ENCODE data around the gene PTCH2.
A peak's percentile ranks its signal among the peaks of the same experiment; 100 is the strongest.

The PTCH2 gene

DNA sequence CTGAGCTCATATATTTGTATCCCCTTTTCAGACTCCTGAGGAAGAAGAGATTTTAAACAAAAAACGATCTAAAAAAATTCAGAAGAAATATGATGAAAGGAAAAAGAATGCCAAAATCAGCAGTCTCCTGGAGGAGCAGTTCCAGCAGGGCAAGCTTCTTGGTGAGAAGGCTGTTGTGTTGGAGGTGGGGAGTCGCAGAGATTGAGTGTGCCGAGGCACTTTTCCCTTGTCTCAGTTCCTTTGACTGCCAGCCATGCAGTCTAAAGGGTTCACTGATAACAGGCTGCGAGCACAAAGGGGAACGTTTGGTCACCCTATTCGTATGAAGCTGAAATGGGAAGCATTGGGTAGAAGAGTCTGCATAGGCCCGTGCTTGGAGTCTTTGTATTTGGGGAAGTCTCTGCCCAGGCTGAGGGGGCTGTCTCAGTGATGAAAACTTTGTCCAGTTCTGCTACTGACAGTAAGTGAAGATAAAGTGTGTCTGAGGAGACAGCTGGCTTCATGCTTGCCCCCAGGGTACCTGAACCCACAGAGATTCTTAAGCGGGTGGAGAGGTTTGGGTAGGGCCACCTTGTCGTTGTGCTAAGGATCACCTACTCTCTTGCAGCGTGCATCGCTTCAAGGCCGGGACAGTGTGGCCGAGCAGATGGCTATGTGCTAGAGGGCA, 65.0 kb downstream of the PTCH2 start:
- no peak overlapping the region for H3K9ac ChIP-seq (ENCODE audit: low read depth, low read length)

DNA sequence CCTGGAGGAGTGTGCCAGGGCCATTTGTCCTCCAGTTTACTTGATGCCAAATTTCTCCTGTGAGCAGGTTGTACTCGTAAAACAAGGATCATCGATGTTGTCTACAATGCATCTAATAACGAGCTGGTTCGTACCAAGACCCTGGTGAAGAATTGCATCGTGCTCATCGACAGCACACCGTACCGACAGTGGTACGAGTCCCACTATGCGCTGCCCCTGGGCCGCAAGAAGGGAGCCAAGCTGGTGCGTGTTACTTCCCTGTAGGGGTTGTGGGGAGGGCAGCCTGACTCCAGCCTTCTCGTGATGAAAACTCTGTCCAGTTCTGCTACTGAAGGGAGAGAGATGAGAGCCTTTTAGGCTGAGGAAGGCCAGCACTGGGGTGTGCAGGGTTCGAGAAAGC, 65.5 kb downstream of the PTCH2 start:
- Histone ChIP-seq H3K4me3 (ENCODE audit: low read depth, low read length) (peak overlapping the region; percentile 68), H3K27me3 (ENCODE audit: control insufficient read depth, insufficient read depth, low read length) (no peaks in the 10 kb centered on the region), H3K36me3 (ENCODE audit: control insufficient read depth, insufficient read depth, low read length) (peaks cover 36% of the 10 kb centered on the region), H3K9ac (ENCODE audit: low read depth, low read length) (no peak overlapping the region), H3K4me1 (ENCODE audit: control insufficient read depth, insufficient read depth, low read length) (peaks cover 4% of the 10 kb centered on the region), H3K9me3 (ENCODE audit: control insufficient read depth, insufficient read depth, low read length) (no peaks in the 10 kb centered on the region)

More for the DNA sequence above, 65.0 kb downstream of the PTCH2 start:
- H3K9me3 ChIP-seq (ENCODE audit: control insufficient read depth, insufficient read depth, low read length) = no peaks in the 10 kb centered on the region
- peaks cover 4% of the 10 kb centered on the region for H3K4me1 ChIP-seq (ENCODE audit: control insufficient read depth, insufficient read depth, low read length)
- no peaks in the 10 kb centered on the region for H3K27me3 ChIP-seq (ENCODE audit: control insufficient read depth, insufficient read depth, low read length)
- H3K4me3 ChIP-seq (ENCODE audit: low read depth, low read length) = peak overlapping the region; percentile 68
- H3K36me3 ChIP-seq (ENCODE audit: control insufficient read depth, insufficient read depth, low read length) = peaks cover 36% of the 10 kb centered on the region

DNA sequence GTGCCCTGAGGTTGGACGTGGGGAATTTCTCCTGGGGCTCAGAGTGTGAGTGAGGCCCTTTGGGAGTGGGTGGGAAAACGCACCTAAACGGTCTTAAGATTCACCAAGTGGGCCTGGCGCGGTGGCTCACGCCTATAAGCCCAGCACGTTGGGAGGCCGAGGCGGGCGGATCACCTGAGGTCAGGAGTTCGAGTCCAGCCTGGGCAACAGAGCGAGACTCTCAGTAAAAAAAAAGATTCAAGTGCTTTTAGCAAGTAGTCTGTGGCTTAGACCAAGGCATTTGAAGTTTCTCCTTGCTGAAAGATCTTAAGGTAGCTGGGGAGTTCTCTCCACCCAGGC, 66.4 kb downstream of the PTCH2 start:
- Histone ChIP-seq H3K27me3 (ENCODE audit: control insufficient read depth, insufficient read depth, low read length) (no peaks in the 10 kb centered on the region), H3K36me3 (ENCODE audit: control insufficient read depth, insufficient read depth, low read length) (peaks cover 36% of the 10 kb centered on the region), H3K4me3 (ENCODE audit: low read depth, low read length) (peak overlapping the region; percentile 68), H3K4me1 (ENCODE audit: control insufficient read depth, insufficient read depth, low read length) (peaks cover 4% of the 10 kb centered on the region), H3K9ac (ENCODE audit: low read depth, low read length) (peak overlapping the region; percentile 99), H3K9me3 (ENCODE audit: control insufficient read depth, insufficient read depth, low read length) (no peaks in the 10 kb centered on the region)

DNA sequence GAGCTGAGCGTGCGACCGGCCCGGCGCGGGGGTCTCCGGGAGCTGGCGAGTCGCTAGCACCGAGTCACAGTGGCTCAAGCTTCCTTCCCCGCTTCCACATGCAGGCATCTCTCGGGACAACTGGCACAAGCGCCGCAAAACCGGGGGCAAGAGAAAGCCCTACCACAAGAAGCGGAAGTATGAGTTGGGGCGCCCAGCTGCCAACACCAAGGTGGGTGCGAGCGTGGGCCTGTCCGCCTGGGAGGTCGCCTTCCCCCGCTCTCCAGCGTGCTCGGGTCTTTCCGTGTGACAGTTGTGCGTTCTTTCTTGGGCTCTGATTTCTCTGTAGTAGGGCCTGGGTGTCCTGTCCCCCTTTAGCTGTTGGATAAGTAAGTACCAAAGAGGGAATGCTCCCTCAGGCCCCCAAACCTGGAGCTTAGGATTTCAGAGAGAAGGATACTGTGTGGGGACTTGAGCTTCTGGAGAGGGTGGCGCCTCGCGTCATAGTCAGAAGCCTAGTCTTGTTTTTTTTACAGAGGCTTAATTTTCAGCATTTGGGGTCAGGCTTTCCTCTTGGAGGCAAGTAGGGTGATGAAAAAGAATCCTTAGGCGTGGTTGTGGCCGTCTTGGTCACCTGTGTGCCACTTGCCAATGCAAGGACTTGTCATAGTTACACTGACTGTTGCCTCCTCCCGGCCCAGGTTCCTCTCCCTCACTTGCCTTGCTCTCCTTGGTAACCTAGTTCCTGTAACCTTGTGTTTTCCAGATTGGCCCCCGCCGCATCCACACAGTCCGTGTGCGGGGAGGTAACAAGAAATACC, 66.9 kb downstream of the PTCH2 start:
- Histone ChIP-seq H3K27me3 (ENCODE audit: control insufficient read depth, insufficient read depth, low read length) (no peaks in the 10 kb centered on the region), H3K4me3 (ENCODE audit: low read depth, low read length) (peak overlapping the region; percentile 68), H3K9ac (ENCODE audit: low read depth, low read length) (peak overlapping the region; percentile 99), H3K36me3 (ENCODE audit: control insufficient read depth, insufficient read depth, low read length) (peaks cover 36% of the 10 kb centered on the region), H3K9me3 (ENCODE audit: control insufficient read depth, insufficient read depth, low read length) (no peaks in the 10 kb centered on the region), H3K4me1 (ENCODE audit: control insufficient read depth, insufficient read depth, low read length) (peaks cover 4% of the 10 kb centered on the region)

DNA sequence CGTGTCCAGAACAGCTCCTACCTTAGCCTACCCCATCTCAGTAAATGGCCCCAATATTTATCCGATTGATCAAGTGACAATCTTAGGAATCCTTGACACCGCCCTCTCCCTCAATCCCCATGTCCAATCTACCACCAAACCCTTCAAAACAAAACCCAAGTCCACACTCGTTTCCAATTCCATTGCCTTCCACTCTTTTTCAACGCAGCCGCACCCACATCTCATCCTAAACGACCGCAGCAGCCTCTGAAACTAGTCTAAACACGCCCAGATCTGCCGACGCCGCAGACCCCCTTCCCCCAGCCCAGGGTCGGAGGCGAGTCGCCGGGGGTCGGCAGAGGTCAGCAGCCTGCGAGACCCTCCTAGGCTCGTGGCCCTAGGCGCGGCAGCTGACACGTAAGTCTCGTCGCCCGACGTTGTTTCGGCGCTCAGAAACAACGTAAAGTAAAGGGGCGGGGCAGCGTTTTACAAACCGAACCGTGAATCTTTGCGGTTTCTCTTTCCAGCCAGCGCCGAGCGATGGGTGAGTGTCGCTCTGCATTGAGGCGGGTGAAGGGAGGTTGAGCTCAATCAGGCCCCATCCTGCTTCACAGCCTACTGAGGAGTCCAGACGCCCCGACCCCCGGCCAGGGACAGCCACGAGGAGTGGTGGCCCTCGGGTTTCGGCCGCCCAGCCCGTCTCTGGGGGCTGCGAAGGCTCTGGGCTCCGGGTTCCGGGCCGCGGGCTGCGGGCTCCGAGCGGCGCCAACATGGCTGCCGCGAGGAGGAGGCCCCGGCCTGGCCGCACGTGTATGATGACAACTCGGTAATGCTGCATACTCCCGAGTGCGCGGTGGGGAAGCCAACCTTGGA, 67.7 kb downstream of the PTCH2 start, which contains the start of gene RPS8:
Gene RPS8, plus strand, starts transcription at position 463 of the 852 bp plus-strand sequence. Its CDS starts 57 bp downstream, at position 520.
- H3K9me3 ChIP-seq (ENCODE audit: control insufficient read depth, insufficient read depth, low read length) = no peaks in the 10 kb centered on the region
- peaks cover 36% of the 10 kb centered on the region for H3K36me3 ChIP-seq (ENCODE audit: control insufficient read depth, insufficient read depth, low read length)
- peak within 1 kb of the TSS; percentile 68 for H3K4me3 ChIP-seq (ENCODE audit: low read depth, low read length)
- peaks cover 4% of the 10 kb centered on the region for H3K4me1 ChIP-seq (ENCODE audit: control insufficient read depth, insufficient read depth, low read length)
- no peaks in the 10 kb centered on the region for H3K27me3 ChIP-seq (ENCODE audit: control insufficient read depth, insufficient read depth, low read length)
- H3K9ac ChIP-seq (ENCODE audit: low read depth, low read length) = peak within 1 kb of the TSS; percentile 99

Measured in iPS-15b (cell line).